HG02798 (cell line): ENCODE data around the gene ADGRV1.
"Not testable (repeated sequence)": the region's sequence is repeated elsewhere in the genome, so short reads cannot be mapped to it uniquely, and the experiment has no call there.

Source experiments
- ATAC-seq: cut with Tn5 transposase; IDR thresholded peaks from one replicate; pipeline ENCODE4 v1.9.1; 2021; ENCODE audit warnings: mild to moderate bottlenecking; ENCODE audit not compliant: unreplicated experiment, poor library complexity

The ADGRV1 gene

DNA sequence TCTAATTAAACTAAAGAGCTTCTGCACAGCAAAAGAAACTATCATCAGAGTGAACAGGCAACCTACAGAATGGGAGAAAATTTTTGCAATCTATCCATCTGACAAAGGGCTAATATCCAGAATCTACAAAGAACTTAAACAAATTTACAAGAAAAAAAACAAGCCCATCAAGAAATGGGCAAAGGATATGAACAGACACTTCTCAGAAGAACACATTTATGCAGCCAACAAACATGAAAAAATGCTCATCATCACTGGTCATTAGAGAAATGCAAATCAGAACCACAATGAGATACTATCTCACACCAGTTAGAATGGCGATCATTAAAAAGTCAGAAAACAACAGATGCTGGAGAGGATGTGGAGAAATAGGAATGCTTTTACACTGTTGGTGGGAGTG lies 241.5 kb downstream of the ADGRV1 start:
- not testable (repeated sequence) for ATAC-seq

DNA sequence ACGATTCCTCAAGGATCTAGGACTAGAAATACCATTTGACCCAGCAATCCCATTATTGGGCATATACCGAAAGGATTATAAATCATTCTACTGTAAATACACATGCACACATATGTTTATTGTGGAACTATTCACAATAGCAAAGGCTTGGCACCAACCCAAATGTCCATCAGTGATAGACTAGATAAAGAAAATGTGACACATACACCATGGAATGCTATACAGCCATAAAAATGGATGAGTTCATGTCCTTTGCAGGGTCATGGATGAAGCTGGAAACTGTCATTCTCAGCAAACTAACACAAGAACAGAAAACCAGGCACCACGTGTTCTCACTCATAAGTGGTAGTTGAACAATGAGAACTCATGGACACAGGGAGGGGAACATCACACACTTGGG lies 241.9 kb downstream of the ADGRV1 start:
- ATAC-seq: not testable (repeated sequence)

DNA sequence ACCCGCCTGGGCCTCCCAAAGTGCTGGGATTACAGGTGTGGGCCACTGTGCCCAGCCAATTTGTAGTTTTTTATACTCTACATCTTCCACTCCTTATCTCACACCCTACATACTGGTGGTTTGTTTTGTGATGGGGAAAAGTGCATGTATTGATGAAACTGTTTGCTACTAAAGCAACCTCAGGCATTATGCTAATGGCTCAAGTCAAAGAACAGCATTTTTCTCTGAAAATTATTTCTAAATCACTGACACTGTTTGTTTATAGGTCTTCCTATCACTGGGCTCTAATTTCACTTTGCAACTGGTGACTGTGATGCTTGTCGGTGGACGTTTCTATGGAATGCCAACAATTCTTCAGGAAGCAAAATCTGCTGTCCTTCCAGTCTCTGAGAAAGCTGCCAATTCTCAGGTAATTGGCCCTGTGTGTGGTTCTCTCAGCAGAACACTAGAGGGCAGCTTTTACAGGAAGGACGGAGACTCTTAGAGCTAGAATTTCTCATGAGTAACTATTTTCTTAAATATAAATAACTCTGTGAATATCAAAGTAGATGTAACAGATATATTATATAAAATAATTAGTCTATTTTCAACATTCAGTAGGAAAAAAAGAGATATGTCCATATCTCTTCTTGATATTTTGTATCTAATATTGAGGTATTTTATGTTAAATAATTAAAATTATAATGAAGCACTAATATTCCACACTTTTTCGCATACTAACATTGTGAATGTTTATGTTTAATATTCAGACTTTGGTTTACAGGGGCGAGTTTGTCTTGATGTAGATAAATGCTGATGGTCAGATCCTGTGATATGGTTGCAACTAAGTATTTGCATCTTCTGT lies 244.1 kb downstream of the ADGRV1 start:
- ATAC-seq: peak; percentile 78

DNA sequence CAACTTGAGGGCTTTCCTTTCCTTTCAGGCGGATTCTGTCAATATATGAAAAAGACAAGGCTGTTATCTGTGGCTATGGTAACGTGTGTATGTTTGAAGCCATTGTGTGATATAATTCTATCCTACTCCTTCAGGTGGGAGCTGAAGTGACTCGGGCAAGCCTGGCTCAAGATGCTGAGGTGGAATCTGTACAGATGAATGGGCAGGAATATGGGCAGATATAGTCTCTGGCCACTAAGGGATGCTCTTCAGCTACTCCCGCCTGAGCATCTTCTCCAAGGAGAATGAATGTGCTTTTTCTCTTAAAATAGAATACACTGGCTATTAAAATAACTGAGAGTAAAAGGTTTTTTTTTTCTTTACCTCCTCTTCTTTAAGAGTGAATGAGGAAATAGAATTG lies 244.8 kb downstream of the ADGRV1 start:
- ATAC-seq: no peak

DNA sequence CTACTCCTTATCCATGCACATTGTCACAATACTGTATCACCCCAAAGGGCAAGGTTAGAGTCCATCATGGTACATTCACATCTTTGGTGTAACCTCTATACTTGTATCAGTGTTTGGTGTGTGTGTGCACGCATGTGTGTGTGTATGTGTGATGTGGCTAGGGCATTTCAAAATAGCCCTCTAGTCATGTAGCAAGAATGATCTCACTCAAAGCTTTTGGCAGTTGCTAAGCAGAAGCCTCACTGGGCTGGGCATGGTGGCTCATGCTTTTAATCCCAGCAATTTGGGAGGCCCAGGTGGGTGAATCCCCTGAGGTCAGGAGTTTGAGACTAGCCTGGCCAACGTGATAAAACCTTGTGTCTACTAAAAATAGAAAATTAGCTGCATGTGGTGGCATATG lies 245.3 kb downstream of the ADGRV1 start:
- ATAC-seq: no peak

DNA sequence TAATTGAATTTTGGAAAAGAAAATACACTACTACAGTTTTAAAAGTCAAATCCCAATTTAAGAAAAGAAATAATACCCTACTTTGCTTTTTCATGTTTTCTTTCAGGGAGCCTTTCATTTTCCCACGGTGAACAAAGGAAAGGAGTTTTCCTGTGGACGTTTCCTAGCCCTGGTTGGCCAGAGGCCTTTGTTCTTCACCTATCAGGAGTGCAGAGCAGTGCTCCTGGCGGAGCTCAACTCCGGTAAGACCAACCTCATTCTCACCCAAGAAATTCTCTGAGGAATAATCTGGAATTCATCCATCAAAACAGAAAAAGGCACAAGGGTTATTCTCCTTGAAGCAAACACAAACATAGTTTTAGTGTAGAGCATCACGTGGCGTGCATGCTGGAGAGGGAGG lies 248.9 kb downstream of the ADGRV1 start:
- ATAC-seq: no peak

DNA sequence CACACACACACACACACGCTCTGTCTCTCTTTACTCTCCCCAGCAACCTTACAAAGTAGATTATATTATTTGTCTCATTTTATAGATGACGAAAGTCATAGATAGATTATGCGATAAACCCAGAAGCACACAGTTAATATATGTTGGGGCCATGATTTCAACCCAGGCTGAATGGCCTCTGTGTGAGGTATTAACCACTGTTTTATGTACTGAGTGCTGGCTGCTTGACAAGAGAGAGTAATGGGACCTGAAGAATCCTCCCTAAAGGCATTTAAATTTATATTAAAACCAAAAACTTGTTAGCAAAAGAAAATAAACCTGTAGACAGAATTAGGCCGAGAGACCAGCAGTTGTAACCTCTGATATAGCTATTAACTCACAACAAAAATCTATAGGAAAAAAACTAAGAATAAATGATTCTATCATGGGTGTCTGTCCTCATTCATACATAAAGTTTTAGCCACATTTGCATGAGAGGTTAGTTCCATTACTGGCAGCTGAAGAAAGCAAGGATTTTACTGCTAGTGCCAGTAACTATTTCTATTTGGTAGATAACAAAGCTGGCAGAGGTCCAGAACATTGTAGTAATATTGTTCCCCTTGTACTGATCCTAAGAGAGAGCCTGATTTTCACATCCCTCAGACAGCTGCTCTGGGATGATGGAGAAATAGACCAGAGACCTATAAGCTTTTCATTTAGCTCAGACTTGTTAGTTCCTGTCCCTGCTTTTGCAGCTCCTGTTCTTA lies 250.9 kb downstream of the ADGRV1 start:
- no peak for ATAC-seq

DNA sequence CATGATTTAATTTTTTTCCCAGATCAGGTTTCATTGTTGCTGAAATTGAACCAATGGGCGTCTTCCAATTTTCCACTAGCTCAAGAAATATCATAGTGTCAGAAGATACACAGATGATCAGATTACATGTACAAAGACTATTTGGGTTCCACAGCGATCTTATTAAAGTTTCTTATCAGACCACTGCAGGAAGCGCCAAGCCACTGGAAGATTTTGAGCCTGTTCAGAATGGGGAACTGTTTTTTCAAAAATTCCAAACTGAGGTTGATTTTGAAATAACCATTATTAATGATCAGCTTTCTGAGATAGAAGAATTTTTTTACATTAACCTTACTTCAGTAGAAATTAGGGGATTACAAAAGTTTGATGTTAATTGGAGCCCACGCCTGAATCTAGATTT lies 251.6 kb downstream of the ADGRV1 start:
- ATAC-seq: no peak

DNA sequence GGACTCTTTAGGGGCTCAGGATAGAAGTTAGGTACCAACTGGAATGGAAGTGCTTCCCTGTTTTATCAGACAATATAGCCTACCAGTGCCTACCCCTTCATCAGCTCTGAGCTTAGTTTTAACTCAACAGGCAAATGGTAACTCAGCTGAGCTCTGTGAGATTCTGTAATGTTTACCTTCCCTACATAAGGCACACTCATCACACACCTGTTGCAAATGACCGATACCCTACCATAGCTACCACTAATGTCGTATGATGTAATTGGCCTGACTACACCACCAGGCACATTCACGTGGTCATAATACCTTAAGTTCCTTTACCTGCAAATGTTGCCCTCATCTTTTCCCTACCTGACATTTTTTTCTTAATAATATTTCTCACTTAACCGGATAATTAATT lies 254.8 kb downstream of the ADGRV1 start:
- no peak for ATAC-seq

DNA sequence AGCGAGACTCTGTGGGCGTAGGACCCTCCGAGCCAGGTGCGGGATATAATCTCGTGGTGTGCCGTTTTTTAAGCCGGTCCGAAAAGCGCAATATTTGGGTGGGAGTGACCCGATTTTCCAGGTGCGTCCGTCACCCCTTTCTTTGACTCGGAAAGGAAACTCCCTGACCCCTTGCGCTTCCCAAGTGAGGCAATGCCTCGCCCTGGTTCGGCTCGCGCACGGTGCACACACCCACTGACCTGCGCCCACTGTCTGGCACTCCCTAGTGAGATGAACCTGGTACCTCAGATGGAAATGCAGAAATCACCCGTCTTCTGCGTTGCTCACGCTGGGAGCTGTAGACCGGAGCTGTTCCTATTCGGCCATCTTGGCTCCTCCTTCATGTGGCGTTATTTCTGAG lies 263.5 kb downstream of the ADGRV1 start:
- not testable (repeated sequence) for ATAC-seq

DNA sequence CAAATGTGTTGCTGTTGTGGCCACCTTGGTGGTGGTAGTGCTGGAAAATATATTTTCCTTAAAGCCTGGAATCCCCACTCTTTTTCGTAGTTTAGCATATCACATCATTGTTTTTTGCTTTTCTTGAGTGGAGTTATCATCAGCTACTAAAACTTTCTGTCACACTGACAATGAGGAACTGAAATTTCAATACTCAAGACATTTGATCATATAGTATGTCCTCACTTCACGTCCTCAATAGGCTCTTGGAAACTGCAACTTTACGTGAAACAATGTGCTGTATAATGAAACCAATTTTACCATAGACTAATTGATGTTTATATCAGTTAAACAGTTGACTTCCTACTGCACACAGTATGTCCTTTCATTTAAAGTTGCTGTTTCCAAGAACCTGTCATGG lies 265.8 kb downstream of the ADGRV1 start:
- ATAC-seq: no peak

DNA sequence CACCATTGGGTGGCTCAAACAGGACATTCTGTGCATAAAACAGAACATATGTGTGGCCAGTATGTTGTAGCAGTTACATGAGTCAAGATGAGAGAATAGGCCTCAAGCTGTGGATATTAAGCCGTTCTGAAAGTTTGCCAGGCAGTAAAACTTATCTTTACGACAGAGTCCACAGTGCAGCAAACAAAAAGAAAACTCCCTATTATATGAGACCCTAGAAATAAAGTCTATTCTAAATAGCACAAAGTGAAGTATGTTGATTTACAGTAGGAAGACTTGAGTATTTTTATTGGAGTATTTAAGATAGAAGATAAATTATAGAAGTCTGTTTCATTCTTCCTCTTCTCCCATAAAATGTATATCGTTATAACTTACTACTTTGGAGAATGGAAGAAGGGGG lies 271.5 kb downstream of the ADGRV1 start:
- no peak for ATAC-seq

DNA sequence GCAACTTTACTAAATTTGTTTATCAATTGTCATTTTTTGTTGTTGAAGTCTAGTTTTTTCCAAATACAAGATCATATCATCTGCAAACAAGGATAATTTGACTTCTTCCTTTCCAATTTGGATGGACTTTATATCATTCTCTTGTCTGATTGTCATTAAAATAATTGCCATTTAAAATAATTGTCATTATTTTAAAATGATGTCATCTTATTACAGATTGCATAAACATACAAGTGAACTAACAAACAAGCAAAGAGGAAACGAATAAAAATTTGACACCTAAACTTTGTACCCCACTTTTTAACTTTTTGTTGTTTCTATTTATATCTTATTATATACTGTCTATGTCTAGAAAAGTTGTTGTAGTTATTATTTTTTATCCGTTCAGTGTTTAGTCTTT lies 275.2 kb downstream of the ADGRV1 start:
- ATAC-seq: no peak

DNA sequence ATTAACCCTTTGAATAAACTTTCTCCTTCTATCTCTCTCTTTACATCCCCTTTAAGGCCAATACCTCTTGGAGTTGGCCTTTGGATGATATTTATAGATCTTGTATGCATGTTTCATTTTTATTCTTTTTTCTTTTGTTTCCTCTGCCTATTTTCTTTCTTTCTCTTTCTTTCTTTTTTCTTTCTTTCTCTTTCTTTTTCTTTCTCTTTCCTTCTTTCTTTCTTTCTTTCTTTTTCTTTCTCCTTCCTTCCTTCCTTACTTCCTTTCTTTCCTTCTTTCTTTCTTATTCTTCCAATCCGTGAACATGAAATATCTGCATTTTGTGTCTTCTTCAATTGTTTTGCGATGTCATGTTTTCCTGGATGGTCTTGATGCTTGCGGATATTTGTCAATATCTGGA lies 276.1 kb downstream of the ADGRV1 start:
- no peak for ATAC-seq

DNA sequence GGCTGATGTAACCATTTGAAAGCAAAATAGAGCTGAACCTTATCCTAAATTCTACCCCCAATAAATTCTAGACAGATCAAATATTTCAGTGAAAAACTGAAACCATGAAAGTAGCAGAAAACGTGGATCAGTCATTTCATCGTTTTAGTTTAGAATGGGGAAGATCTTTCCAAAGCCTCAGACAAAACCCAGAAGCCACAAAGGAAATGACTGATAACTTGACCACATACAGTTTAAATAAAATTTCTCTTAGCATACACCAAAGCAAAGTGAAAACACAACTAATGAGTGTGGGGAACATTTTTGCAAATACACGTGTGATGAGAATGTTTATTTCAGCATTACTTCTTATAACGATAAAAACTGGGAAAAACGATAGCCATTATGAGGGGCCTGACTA lies 284.8 kb downstream of the ADGRV1 start:
- ATAC-seq: no peak

DNA sequence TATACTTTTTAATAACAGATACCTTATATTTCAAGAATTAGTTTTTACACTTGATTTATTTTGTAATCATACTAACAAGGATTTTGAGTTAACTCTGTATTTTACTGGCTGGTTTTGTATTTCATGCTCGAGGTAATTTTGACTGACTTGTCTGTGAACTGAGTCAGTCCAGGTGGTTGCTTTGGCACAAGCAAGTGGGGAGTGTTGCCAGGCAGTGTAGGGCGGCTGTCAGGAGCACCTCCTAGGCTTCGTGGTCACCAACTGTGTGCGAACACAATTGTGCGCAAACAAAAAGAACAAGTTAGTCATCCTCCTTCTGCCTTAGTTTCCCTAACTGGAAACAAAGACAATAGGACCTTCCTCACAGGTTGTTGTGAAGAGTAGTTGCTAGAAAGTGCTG lies 286.3 kb downstream of the ADGRV1 start:
- ATAC-seq: no peak

DNA sequence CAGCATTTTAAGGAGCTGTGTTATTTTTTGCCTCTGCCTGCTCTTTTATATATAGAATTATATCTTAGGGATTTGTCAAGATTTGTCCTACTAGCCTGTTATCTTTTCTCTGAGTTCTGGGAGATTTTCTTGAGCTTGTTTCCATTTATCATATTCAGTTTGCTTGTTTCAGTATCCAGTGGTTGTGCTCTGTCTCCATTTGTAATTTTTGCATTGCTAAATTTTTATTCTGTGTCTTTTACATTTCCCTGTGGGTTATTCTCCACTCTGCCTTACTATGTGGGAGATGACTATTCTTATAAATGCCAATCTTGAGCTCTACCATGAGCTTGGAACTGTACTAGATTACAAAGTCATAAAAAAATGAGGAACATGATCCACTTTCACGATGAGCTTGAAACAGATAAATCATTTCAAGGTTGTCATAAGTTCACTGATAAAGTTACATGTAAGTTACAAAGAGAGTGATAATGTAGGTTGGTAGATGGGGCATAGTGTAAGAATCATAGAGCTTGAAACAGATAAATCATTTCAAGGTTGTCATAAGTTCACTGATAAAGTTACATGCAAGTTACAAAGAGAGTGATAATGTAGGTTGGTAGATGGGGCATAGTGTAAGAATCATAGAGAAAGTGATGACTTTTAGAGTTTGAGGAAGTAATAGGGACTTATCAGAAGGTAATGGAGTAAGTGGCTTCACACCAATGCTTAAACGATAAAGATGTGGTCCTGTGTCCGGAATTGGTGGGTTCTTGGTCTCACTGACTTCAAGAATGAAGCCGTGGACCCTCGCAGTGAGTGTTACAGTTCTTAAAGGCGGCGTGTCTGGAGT lies 287.3 kb downstream of the ADGRV1 start:
- no peak for ATAC-seq

DNA sequence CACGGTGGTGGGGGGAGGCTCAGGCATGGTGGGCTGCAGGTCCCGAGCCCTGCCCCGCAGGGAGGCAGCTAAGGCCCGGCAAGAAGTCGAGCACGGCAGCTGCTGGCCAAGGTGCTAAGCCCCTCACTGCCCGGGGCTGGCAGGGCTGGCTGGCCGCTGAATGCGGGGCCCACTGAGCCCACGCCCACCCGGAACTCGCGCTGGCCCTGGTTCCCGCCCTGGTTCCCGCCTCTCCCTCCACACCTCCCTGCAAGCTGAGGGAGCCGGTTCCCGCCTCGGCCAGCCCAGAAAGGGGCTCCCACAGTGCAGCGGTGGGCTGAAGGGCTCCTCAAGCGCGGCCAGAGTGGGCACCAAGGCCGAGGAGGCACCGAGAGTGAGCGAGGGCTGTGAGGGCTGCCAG lies 289.0 kb downstream of the ADGRV1 start:
- ATAC-seq: not testable (repeated sequence)

DNA sequence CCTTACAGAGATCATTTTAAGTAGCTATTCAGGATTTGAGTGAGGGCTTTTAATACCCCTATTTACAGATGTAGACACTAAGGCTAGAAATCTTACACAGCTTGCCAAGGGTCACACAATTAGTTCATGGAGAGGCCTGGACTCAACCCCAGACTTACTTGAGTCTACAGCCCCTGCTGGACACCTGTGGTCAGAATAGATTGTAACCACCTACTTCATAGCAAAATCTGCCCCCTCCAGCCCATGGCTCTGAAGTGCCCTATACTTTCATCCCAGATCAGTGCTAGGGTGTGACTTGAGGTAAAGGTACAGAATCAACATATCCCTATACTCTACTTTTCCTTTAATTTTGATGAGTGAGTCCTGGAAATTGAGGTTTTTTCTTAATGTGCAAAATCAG lies 291.3 kb downstream of the ADGRV1 start:
- ATAC-seq: no peak

DNA sequence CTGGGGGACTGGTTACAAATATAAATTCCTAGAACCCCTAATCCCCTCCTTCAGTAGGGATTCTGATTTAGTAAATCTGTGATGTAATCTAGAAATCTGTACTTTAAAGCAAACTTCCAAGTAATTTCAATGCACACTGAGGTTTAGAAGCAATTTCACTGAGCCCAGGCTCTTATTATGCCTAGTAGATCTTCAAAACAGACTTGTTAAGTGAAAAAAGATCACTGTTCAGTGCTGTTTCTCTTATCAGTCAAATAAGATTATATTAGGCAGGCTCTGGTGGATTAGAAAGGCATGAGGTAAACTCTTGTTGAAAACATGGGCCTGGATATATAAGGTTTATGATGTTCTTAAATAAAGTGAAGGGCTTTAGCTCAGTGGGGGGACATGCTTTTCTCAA lies 293.9 kb downstream of the ADGRV1 start:
- ATAC-seq: no peak

DNA sequence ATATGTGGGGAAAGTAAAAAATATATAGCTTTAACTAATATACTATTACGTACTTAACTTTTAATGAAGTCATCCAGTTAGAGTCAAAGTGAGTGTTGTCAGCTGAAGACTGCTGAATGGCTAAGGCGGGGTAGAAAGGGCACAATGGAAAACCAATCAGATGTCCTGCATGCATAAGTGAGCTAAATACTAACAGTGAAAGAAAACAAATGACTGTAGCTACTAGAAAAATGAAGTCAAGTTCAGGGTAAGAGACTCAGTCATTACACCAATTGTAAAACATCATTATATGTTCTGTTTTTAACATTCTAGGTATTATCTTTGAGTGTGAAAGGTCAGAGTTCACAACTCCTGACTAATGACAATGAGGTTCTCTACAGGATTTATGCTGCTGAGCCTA lies 295.2 kb downstream of the ADGRV1 start:
- ATAC-seq: no peak
